GM21390 (cell line): Measurements from ENCODE around the gene HDAC6.
A peak's percentile ranks its signal among the peaks of the same experiment; 100 is the strongest.
"Not testable (repeated sequence)": the region's sequence is repeated elsewhere in the genome, so short reads cannot be mapped to it uniquely, and the experiment has no call there.

Experiments used
- ATAC-seq: cut with Tn5 transposase; IDR thresholded peaks from one replicate; pipeline ENCODE4 v1.9.1; 2021; ENCODE audit not compliant: unreplicated experiment

Gene HDAC6

DNA sequence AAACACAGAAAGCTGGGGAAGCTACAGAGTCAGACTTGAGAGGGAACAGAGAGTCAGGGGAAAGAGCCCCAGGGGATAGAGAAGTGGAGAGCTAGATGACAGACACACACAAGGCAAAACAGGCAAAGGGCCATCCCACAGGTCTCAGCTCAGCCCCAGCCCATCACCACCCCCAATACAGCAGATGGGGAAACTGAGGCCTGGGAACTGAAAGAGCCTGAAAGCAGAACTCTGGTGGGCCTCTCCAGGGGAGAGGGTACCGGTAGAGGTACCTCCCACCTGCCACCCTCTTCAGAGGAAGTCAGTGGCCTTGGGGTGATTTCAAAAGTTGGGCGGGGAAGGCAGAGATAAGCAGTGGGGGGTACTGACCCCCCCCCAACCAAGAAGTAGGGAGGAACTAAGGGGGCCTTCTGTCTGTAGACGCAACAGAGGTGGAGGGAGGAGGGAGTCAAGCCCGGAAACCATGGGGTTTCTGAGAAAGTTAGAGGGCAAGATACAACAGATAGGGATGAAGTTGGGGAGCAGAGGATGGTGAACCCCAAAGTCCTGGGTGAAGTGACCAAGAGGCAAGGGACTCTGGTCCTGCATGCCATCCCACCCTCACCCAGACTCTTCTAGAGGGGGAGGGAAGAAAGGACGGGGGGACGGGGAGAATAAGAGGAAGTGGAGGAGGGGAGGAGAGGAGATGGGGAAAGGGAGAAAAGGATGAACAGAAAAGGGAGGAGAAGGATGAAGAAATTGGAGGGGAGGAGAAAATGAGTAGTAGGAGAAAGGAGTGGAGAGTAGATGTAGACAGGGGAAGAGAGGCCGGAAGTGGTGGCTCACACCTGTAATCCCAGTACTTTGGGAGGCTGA lies 12.3 kb upstream of the HDAC6 start:
- ATAC-seq = no peak

DNA sequence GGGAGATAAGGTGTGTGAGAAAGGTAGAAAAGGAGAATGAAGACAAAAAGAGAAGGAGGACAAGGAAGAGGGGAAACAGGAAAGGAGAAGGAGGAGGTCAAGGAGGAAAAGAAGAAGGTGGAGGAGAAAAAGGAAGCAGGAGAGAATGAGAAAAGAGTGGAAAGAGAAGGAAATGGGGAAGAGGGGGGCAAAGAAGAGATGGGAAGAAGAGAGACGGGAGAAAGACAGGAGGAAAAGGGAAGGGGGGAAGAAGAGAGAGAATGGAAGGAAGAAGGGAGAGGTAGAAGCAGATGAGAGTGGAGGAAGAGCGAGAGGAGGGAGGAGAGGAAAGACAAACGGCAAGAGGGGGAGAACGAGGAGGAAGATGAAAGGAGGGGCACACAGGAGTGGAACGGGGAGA lies 11.4 kb upstream of the HDAC6 start:
- no peak for ATAC-seq

DNA sequence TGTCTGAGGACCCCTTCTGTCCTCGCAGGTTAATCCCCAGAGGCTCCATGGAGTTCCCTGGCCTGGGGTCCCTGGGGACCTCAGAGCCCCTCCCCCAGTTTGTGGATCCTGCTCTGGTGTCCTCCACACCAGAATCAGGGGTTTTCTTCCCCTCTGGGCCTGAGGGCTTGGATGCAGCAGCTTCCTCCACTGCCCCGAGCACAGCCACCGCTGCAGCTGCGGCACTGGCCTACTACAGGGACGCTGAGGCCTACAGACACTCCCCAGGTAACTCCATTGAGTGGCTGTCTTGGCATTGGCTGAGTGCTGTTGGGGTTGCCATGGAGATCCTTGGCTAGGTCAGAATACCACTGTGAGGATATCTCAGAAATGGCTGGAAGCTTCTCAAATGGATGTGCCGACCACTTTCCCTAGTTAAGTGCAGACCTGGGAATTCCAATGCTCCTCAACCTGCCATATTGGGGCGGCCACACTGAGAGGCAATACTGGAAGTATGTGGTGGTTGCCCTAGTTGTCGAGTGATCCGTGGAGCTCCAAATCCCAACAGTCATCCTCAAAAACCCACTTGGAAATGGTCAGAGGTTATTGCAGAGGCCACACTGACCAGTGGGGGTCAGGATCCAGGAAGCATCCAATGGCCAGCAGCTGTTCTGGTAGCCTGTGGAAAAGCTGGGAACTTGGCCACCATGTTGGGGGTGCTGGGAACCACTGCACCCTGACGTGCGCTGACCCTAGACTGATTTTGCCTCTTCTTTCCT lies 10.6 kb upstream of the HDAC6 start:
- ATAC-seq = no peak

DNA sequence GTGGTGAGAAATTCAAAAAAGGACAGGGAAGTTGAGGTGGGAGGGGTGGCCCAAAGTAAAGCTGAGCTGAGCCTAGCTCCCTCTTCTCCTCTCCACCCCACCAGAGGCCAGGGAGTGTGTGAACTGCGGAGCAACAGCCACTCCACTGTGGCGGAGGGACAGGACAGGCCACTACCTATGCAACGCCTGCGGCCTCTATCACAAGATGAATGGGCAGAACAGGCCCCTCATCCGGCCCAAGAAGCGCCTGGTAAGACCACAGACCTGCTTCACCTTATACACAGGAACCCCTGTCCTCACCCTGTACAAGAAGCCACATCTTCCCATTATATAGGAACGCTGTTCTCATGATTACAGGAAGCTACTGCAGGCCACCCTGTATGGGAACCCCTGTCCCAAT lies 9.6 kb upstream of the HDAC6 start:
- ATAC-seq = no peak

DNA sequence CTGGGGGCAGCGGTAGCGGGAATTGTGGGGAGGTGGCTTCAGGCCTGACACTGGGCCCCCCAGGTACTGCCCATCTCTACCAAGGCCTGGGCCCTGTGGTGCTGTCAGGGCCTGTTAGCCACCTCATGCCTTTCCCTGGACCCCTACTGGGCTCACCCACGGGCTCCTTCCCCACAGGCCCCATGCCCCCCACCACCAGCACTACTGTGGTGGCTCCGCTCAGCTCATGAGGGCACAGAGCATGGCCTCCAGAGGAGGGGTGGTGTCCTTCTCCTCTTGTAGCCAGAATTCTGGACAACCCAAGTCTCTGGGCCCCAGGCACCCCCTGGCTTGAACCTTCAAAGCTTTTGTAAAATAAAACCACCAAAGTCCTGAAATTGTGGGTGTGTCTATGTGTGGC lies 7.9 kb upstream of the HDAC6 start:
- no peak for ATAC-seq

DNA sequence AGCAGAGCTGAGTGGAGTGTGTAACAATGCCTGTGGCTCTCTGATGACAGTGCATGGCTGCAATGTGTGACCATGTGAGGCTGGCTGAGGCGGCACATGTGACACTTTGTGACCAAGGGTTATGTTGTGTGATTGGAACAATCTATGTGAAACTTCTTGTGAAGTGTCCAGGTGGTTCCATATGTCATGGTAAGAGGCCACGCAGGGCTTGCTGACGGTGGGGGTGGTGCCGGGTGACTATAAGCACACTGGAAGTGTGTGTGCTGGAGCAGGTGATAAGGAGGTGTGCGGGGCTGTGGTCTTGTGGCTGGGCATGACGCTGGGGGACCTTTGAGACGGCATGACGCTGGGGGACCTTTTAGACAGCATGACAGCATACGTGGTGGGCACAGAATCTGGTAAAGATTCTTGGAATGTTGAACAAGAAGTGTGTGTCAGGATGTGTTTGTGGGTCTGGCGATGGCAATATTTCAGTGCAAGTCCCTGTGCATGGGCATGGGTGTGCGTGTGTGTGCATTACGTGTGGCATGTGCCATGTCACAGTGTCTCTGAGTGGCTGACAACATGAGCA lies 7.4 kb upstream of the HDAC6 start:
- no peak for ATAC-seq

DNA sequence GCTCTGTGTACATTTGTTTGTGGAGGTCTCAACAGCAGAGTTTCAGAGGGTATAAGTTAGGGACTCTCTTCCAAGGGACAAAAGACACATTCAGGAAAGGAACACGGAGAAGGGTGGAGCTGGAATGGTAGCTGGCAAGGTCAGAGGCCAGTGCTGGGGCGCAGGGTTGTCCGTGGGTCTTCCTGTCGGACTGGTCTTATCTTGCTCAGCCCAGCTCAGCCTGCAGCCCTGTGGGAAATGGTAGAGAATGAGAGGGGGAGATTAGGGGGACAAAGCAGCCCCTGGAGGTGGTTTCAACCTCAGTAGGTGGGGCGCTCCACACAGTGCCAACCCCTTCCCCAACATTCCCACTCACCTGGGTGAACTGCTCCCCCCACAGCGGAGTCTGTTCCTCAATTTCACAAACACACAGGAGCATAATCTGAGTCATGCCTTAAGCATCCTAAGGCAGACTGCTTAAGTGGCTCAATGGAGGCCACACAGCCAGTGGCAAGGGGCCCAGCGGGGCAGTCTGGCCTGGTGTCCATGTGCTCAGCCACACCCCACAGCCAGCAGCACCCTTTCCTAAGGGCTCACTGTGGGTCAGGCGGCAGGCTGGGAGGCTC lies 6.9 kb upstream of the HDAC6 start:
- no peak for ATAC-seq

DNA sequence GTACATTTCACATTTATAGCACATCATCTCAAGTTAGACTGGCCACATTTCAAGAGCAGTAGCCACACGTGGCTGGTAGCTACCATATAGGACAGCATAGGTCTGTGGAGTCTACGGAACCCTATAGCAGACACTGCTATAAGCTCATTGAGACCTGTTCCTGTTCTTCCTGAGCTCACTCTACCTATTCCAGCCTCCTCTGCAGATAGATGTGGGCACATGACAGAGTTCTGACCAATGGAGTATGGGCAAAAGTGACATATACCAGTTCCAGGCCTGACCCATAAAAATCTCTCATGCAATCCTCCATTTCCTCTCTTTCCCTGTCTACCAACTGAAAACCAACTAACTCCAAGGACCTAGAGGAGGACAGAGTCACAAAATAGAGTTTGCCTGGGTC lies 3.5 kb upstream of the HDAC6 start:
- ATAC-seq = no peak

DNA sequence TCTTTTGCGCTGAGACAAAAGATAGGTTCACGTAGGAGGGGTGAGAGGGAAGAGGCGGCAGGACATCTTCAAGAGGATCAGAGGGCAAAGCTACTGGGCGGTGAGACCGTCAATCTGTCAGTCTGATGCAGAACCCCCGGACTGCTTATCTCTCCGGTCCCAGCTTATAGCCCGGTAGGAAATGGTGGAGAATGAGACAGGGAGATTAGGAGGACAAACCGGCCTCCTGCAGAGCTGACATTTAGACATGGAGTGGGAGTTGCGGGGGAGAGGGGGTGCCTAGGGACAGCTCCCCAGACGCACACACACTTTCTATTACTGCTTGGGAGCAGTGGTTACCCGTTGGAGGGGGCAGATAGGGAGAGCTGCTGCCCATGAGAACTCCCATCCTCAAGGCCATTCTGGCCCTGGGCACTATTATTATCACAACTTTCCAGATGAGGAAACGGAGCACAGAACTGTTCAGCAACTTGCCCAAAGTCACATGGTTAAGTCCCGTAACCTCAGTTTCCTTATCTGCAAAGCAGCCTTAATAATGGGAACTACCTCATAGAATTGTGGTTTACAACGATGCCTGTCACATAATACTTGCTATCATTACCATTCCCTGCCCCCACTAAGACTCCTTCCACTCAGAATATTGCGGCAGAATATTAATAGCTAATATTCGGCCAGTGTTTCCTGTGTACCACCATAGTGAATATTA lies 1.1 kb upstream of the HDAC6 start:
- no peak for ATAC-seq

DNA sequence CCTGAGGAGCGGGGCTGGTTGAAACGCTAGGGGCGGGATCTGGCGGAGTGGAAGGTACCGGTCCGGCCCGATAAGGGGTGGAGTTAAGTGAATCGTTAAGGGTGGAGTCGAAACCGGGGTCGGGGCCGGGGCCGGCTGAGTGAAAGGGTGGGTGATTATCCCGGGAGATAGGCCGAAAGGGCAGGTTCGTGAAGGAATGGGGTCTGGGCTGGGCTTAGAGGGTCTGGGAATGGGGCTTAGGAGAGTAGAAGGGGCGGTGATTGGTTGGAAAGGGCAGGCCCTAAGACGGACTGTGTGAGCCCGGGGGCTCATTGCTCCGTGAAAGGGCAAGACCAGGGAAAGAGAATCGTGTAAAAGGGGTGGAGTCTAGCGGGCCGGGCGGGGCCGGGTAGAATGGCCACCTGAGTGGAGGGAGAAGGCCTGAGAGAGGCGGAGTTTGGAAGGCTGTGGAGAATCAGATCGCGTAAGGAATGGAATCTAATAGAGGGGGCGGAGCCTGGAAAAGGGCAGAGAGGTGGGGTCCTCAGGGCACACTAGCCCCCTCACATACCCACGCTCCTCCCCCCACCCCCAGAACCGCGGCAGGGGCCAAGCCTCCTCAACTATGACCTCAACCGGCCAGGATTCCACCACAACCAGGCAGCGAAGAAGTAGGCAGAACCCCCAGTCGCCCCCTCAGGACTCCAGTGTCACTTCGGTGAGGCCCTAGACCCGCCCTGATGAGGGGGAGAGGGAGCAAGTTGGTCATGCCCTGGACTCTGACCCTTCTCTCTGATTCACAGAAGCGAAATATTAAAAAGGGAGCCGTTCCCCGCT lies 430 bp downstream of the HDAC6 start:
- peak; percentile 48 for ATAC-seq

DNA sequence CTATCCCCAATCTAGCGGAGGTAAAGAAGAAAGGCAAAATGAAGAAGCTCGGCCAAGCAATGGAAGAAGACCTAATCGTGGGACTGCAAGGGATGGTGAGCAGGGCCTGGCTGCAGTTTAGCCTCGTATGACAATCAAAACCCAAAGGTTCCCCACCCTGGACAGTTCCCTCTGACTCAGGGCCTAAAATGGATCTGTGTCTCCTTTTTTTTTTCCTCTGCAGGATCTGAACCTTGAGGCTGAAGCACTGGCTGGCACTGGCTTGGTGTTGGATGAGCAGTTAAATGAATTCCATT lies 986 bp downstream of the HDAC6 start:
- ATAC-seq = no peak

DNA sequence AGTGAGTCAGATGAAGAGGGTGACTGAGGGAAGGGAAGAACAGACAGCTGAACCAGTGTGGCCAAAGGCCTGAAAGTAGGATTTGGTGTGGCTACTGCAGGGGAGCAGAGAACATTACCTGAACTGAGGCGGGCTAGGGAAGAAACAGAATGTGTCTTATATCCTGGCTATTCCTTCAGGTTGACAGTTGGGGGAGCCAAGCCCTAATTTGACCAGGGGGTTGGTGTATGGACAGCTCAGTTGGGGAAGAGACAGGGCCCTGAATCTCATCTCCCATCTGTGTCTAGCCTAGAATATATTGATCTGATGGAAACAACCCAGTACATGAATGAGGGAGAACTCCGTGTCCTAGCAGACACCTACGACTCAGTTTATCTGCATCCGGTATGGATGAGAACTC lies 4.2 kb downstream of the HDAC6 start:
- ATAC-seq = no peak

DNA sequence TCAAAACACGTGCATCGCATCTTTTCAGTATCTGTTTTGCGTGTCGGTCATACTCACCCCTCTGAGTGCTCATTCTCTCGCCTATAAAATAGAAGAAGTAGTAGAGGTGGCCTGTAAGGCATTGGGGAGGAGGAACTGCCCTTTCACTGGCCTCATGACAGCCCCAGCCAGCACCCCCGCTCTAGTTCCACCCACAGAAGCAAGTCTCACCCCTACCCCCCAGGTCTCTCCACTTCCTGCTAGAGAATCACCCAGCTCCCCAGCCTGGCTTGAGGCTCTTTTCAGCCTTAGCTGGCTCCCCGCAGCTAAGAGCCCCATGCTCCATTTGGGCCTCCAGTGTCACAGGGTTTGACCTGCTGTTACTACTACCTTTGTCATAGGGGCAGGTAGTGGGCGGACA lies 11.8 kb downstream of the HDAC6 start:
- ATAC-seq = no peak

DNA sequence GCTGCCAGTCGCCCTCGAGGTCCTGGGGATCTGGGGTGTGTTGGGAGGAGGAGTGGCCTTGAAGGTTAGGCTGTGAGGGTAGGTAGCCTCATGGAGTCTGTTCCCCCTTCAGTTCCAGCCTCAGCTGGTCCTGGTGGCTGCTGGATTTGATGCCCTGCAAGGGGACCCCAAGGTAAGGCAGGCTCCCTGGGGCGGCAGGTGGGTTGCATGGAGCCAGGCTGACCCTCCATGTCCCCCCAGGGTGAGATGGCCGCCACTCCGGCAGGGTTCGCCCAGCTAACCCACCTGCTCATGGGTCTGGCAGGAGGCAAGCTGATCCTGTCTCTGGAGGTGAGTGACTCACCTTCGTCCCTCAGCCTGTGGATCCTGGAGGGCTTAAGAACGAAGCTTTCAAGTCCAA lies 12.9 kb downstream of the HDAC6 start:
- no peak for ATAC-seq

DNA sequence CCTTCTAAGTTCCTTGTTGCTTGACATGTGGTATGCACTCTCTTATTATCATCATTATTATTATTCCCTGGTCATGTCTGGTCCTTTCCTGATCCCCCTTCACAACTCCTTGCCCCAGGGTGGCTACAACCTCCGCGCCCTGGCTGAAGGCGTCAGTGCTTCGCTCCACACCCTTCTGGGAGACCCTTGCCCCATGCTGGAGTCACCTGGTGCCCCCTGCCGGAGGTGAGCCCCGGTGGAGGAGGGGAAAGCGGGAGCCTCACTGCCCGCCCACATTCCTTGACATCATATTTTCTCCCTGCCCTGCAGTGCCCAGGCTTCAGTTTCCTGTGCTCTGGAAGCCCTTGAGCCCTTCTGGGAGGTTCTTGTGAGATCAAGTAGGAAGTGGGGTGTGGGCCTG lies 13.4 kb downstream of the HDAC6 start:
- ATAC-seq = no peak

DNA sequence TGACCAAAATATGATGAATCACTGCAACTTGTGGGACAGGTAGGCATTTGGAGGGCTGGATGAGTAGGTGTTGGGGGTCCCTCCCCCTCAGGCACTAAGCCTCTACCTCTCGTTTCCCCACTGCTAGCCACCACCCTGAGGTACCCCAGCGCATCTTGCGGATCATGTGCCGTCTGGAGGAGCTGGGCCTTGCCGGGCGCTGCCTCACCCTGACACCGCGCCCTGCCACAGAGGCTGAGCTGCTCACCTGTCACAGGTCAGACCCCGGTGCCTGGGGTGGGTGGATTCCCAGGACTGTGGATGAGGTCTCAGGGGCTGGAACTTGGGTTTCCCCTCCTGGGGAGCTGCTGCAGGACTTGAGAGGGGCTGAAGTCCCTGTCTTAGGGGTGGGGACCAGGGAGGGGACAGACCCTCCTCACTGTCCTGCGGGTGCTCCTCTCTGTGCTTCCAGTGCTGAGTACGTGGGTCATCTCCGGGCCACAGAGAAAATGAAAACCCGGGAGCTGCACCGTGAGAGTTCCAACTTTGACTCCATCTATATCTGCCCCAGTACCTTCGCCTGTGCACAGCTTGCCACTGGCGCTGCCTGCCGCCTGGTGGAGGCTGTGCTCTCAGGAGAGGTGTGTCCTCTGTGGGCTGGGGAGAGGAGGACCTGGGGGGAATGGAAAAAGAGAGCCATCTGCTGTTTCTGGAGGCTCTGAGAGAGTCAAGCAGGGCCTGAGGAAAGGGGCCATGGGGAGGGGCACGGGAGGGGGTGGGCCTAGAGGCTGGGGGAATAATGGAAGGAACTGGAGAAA lies 14.3 kb downstream of the HDAC6 start:
- ATAC-seq = no peak

DNA sequence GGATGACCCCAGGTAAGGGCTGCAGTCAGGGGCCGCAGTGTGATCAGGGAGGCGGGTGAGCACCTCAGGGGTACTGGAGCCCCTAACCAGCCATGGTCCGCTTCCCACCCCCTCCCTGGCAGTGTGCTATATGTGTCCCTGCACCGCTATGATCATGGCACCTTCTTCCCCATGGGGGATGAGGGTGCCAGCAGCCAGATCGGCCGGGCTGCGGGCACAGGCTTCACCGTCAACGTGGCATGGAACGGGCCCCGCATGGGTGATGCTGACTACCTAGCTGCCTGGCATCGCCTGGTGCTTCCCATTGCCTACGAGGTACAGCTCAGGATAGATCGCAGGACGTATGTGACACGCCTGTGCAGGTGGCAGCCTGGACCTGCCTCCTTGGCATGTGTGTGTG lies 16.2 kb downstream of the HDAC6 start:
- no peak for ATAC-seq

DNA sequence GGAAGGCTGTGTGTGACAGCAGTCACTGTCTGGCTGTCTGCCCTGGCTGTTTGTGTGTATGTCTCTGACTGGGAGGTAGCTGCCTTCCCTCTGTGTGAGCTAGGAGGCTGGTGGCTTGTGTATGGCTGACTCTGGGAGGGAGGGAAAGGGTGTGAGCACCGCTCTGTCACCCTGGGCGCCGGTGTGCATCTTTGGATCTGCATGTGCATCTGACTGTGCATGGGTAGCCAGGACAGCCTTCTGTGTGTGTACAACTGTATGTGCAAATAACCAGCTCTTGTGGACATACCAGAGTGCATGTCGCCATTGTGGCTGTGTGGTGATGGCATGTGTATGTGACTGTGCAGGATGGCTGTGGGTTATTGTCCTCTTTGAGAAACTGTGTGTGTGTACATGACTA lies 17.0 kb downstream of the HDAC6 start:
- ATAC-seq = no peak

DNA sequence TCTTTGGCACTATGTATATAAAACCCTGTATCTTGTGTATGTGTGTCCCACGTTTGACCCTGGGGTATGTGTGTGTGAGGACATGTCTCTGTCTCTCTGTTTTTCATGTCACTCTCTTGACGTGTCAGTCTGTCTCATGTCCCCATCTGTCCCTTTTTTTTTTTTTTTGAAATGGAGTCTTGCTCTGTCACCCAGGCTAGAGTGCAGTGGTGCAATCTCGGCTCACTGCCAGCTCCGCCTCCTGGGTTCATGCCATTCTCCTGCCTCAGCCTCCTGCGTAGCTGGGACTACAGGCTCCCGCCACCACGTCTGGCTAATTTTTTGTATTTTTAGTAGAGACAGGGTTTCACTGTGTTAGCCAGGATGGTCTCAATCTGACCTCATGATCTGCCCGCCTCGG lies 17.5 kb downstream of the HDAC6 start:
- ATAC-seq = not testable (repeated sequence)

DNA sequence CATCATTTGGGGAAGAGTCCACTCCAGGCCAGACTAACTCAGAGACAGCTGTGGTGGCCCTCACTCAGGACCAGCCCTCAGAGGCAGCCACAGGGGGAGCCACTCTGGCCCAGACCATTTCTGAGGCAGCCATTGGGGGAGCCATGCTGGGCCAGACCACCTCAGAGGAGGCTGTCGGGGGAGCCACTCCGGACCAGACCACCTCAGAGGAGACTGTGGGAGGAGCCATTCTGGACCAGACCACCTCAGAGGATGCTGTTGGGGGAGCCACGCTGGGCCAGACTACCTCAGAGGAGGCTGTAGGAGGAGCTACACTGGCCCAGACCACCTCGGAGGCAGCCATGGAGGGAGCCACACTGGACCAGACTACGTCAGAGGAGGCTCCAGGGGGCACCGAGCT lies 21.2 kb downstream of the HDAC6 start:
- ATAC-seq = no peak
